KBM-7 (cell line): Measurements from ENCODE around the gene USHBP1.
A peak's percentile ranks its signal among the peaks of the same experiment; 100 is the strongest.

Experiments
- DNase-seq: peaks from one replicate; pipeline ENCODE4 v3.0.0-alpha.2; 2015
- in situ Hi-C: fragments of 300-500 bp; cut with MboI; formaldehyde crosslinking; loops from 2 replicates; pipeline ENCODE4 v1.14.3; 2020; ENCODE audit warnings: low sequenced_read_pairs, low pct_unique_long_range_greater_than_20kb, mixed read lengths

The USHBP1 gene

GRCh38 chr19:17268754-17269153, 4.2 kb upstream of the USHBP1 start:
- in situ Hi-C loops: no loop called here
- no peak for DNase-seq

GRCh38 chr19:17266975-17267788, 2.6 kb upstream of the USHBP1 start, which contains the start of gene BABAM1:
Gene BABAM1 (plus strand): TSS chr19:17267443. CDS start chr19:17268807, 1,364 bp downstream.
- in situ Hi-C loops: no loop called here
- peak; percentile 100 for DNase-seq

GRCh38 chr19:17266589-17266974, 2.0 kb upstream of the USHBP1 start:
- in situ Hi-C loops: no loop called here
- DNase-seq: no peak

- no peak for DNase-seq
- in situ Hi-C loops: no loop called here
Measured at GRCh38 chr19:17266026-17266425, 1.5 kb upstream of the USHBP1 start.

- no peak for DNase-seq
- in situ Hi-C loops: no loop called here
Measured at GRCh38 chr19:17263712-17264640, 569 bp downstream of the USHBP1 start.

- in situ Hi-C loops: no loop called here
Measured at GRCh38 chr19:17262557-17262956, 2.0 kb downstream of the USHBP1 start.

GRCh38 chr19:17260842-17261325, 3.7 kb downstream of the USHBP1 start:
- in situ Hi-C loops: no loop called here
- DNase-seq: peak; percentile 94

More at GRCh38 chr19:17262557-17262956, 2.0 kb downstream of the USHBP1 start:
- DNase-seq: no peak

- in situ Hi-C loops: no loop called here
- DNase-seq: no peak
Measured at GRCh38 chr19:17259934-17260333, 4.6 kb downstream of the USHBP1 start.

GRCh38 chr19:17259118-17259780, 5.3 kb downstream of the USHBP1 start:
- in situ Hi-C loops: no loop called here
- DNase-seq: no peak

GRCh38 chr19:17256130-17256529, 8.4 kb downstream of the USHBP1 start:
- in situ Hi-C loops: no loop called here
- DNase-seq: no peak

GRCh38 chr19:17255150-17255621, 9.4 kb downstream of the USHBP1 start:
- in situ Hi-C loops: no loop called here

GRCh38 chr19:17254636-17255035, 9.9 kb downstream of the USHBP1 start:
- in situ Hi-C loops: no loop called here
- peak; percentile 66 for DNase-seq

More at GRCh38 chr19:17255150-17255621, 9.4 kb downstream of the USHBP1 start:
- no peak for DNase-seq

- in situ Hi-C loops: no loop called here
- DNase-seq: no peak
Measured at GRCh38 chr19:17249887-17250548, 14.5 kb downstream of the USHBP1 start.

- no peak for DNase-seq
- in situ Hi-C loops: no loop called here
Measured at GRCh38 chr19:17248011-17248776, 16.4 kb downstream of the USHBP1 start.

- DNase-seq: no peak
- in situ Hi-C loops: no loop called here
Measured at GRCh38 chr19:17246681-17247425, 17.7 kb downstream of the USHBP1 start.

- in situ Hi-C loops: no loop called here
- no peak for DNase-seq
Measured at GRCh38 chr19:17245535-17245984, 19.0 kb downstream of the USHBP1 start, which contains the start of gene NR2F6. Gene NR2F6 (minus strand): TSS chr19:17245919. CDS start chr19:17245220, 699 bp downstream.
